ENCODE measurements around the gene ASPHD1. TPM values are rescaled to one million over a fixed set of nuclear protein-coding genes. Genes with fewer than 3 reads are reported as not detected.
A peak's percentile ranks its signal among the peaks of the same experiment; 100 is the strongest.

The ASPHD1 gene
- polyA plus RNA-seq, 1 of the 3 experiments (the other 2 are of a cell fraction) = 35.1 TPM

DNA sequence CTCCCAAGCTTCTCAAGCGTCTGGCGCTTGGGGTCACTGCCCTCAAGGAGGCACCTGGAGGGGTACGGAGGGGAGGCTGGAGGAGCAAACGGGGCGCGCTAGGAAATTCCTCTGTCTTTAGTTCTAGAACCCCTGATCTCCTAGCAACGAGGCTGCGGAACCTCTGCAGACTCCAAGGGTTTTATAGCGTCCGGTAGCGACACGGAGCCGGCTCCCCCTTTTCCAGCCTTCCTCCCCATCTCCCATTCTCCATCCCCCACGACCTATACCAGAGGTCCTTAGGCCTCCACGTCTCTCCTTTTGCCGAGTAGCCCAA, 36.7 kb upstream of the ASPHD1 start:
- Histone ChIP-seq H3K4me3 (ENCODE audit: low read depth in 2 of 2, low read length in 1 of 2) (peak overlapping the region; percentile 15 to 90; a peak in 3 of 4 replicates), H3F3A (replicated peaks; ENCODE audit: insufficient read depth) (no peaks in the 10 kb centered on the region), H3K9me3 (no peaks in the 10 kb centered on the region), H2AFZ (ENCODE audit: low read depth) (peak overlapping the region; percentile 67; the same call in 1 of the 2 replicates), H4K20me1 (ENCODE audit: insufficient read depth) (no peaks in the 10 kb centered on the region), H3K4me2 (no peak overlapping the region), H3K27ac (ENCODE audit: low read depth in 2 of 2, low read length in 1 of 2) (no peak overlapping the region; a peak in 2 of 4 replicates), H3K9me2 (no peaks in the 10 kb centered on the region), H3K4me1 (ENCODE audit: control insufficient read depth in 1 of 2, insufficient read depth in 2 of 2, low read depth in 1 of 2, low read length in 1 of 2) (peaks cover 0 to 17% of the 10 kb centered on the region in 2 experiments; a peak in 1 of 4 replicates), H3K27me3 (ENCODE audit: insufficient read depth) (no peaks in the 10 kb centered on the region), H3K79me2 (ENCODE audit: insufficient read depth) (peaks cover 18% of the 10 kb centered on the region), H3K9ac (no peak overlapping the region; the same call in 1 of the 2 replicates), H3K36me3 (replicated peaks in 1 of 2; ENCODE audit: control insufficient read depth in 1 of 2, insufficient read depth in 2 of 2, low read length in 1 of 2) (peaks cover 5 to 12% of the 10 kb centered on the region in 2 experiments)
- ChIA-PET POLR2A (interaction anchor here (1.0 to 1.1 kb wide), 2 partner anchors 15 to 48 kb away, joined by 4 to 7 read pairs; partner anchors contain the start of gene PAGR1), CTCF (interaction anchor here (1.0 to 1.6 kb wide), 14 partner anchors 8 to 229 kb away, joined by 3 to 6 read pairs (median 5); partner anchors contain the start of genes KIF22, TAOK2 and TLCD3B)
- DNase-seq = no peak
- WGBS (ENCODE audit: low lambda C conversion rate) = 38% methylated on average over 14 of the region's 16 CpGs
- TF ChIP-seq GATA2 (CRISPR knock-in tag; IDR thresholded peaks at IDR 0.05) (no peak), NFIC (IDR thresholded peaks at IDR 0.05; ENCODE audit: borderline replicate concordance) (no peak)

GRCh38 chr16:29864205-29864604, 36.1 kb upstream of the ASPHD1 start:
- CTCF ChIA-PET = interaction anchor here (0.7 to 1.6 kb wide), 4 partner anchors 8 to 167 kb away, joined by 3 to 5 read pairs (median 4); no protein-coding TSS in a partner anchor

More at GRCh38 chr16:29864205-29864604, 36.1 kb upstream of the ASPHD1 start:
- WGBS (ENCODE audit: low lambda C conversion rate) = 65% methylated on average over 9 of the region's 9 CpGs
- Histone ChIP-seq H4K20me1 (ENCODE audit: insufficient read depth) (no peaks in the 10 kb centered on the region), H3K9me3 (no peaks in the 10 kb centered on the region), H3K4me3 (ENCODE audit: low read depth in 2 of 2, low read length in 1 of 2) (no peak overlapping the region), H3K27ac (ENCODE audit: low read depth in 2 of 2, low read length in 1 of 2) (no peak overlapping the region), H3K4me2 (no peak overlapping the region), H3K9me2 (no peaks in the 10 kb centered on the region), H3F3A (replicated peaks; ENCODE audit: insufficient read depth) (no peaks in the 10 kb centered on the region), H3K9ac (no peak overlapping the region), H3K4me1 (ENCODE audit: control insufficient read depth in 1 of 2, insufficient read depth in 2 of 2, low read depth in 1 of 2, low read length in 1 of 2) (peaks cover 0 to 17% of the 10 kb centered on the region in 2 experiments; a peak in 1 of 4 replicates), H2AFZ (ENCODE audit: low read depth) (no peak overlapping the region), H3K36me3 (replicated peaks in 1 of 2; ENCODE audit: control insufficient read depth in 1 of 2, insufficient read depth in 2 of 2, low read length in 1 of 2) (peaks cover 5 to 7% of the 10 kb centered on the region in 2 experiments), H3K79me2 (ENCODE audit: insufficient read depth) (peaks cover 18% of the 10 kb centered on the region), H3K27me3 (ENCODE audit: insufficient read depth) (no peaks in the 10 kb centered on the region)
- POLR2A ChIA-PET = interaction anchor here (0.6 kb wide), 1 partner anchor 27 kb away, joined by 4 read pairs; no protein-coding TSS in a partner anchor
- TF ChIP-seq ZBTB33 (IDR thresholded peaks at IDR 0.05; ENCODE audit: borderline replicate concordance, low read depth) (no peak), RAD21 (IDR thresholded peaks at IDR 0.05; ENCODE audit: low read length) (no peak), NRF1 (IDR thresholded peaks at IDR 0.05; ENCODE audit: low read depth, low read length) (no peak), REST (IDR thresholded peaks at IDR 0.05; ENCODE audit: low read depth, low read length) (no peak), MEF2A (IDR thresholded peaks at IDR 0.05; ENCODE audit: borderline replicate concordance, low read depth) (no peak)
- TF ChIP-seq, protein P1, sequence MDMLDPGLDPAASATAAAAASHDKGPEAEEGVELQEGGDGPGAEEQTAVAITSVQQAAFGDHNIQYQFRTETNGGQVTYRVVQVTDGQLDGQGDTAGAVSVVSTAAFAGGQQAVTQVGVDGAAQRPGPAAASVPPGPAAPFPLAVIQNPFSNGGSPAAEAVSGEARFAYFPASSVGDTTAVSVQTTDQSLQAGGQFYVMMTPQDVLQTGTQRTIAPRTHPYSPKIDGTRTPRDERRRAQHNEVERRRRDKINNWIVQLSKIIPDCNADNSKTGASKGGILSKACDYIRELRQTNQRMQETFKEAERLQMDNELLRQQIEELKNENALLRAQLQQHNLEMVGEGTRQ (IDR thresholded peaks at IDR 0.05; ENCODE audit: borderline replicate concordance, low read depth, low read length) = no peak
- DNase-seq = no peak

Measured in SK-N-SH (cell line).